Measurements from ENCODE around the gene FAM20C.

DNA sequence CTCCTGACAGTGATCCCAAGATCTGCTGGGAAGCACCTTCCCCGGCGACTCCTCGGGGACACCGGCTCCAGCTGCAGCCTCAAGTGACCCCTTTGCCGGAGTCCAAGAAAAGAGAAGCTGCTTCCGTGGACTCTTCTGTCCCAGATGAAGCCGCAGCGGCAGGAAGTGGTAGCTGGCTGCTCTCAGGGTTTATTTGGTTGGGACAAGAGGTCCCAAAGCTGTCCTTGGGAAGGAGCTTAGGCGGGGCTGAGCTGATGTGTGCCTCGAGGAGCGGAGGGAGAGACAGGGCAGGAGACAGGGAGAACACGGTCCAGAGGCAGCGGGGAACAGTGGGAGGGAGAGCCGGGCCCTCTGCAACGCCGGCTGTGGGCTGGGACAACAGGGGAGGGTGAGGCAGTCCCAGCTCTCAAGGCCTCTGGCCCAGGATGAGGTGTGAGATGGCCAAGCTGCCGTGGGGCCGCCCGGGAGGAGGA is 13.1 kb upstream of the FAM20C start:
- no peak for TF ChIP-seq POLR2A (IDR thresholded peaks at IDR 0.05)
- TF ChIP-seq POLR2AphosphoS5 (IDR thresholded peaks at IDR 0.05): no peak
- TF ChIP-seq, protein P1, sequence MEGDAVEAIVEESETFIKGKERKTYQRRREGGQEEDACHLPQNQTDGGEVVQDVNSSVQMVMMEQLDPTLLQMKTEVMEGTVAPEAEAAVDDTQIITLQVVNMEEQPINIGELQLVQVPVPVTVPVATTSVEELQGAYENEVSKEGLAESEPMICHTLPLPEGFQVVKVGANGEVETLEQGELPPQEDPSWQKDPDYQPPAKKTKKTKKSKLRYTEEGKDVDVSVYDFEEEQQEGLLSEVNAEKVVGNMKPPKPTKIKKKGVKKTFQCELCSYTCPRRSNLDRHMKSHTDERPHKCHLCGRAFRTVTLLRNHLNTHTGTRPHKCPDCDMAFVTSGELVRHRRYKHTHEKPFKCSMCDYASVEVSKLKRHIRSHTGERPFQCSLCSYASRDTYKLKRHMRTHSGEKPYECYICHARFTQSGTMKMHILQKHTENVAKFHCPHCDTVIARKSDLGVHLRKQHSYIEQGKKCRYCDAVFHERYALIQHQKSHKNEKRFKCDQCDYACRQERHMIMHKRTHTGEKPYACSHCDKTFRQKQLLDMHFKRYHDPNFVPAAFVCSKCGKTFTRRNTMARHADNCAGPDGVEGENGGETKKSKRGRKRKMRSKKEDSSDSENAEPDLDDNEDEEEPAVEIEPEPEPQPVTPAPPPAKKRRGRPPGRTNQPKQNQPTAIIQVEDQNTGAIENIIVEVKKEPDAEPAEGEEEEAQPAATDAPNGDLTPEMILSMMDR (IDR thresholded peaks at IDR 0.05): no peak

All from gastroesophageal sphincter (tissue), 3 donors.